Epidermal melanocyte (primary cell): Measurements from ENCODE around the gene WDFY2.

Source experiments
- DNase-seq: peaks from one replicate; pipeline ENCODE4 v3.0.0; 2011; ENCODE audit warnings: low spot score; ENCODE audit not compliant: insufficient read length

The WDFY2 gene

DNA sequence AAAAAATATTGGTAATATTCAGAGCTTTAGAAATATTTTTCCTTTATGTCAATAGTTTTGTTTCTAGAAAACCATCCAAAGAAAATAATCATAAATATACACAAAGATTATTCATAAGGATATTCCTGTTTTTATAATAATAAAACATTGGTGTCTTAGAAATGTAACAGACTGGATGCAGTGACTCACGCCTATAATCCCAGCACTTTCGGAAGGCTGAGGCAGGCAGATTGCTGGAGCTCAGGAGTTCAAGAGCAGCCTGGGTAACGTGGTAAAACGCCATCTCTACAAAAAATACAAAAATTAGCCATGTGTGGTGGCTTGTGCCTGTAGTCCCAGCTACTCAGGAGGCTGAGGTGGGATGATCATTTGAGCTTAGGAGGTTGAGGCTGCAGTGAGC is 112.9 kb downstream of the WDFY2 start:
- no peak for DNase-seq

GRCh38 chr13:51697855-51698254 is 113.6 kb downstream of the WDFY2 start:
- DNase-seq, result no peak

DNA sequence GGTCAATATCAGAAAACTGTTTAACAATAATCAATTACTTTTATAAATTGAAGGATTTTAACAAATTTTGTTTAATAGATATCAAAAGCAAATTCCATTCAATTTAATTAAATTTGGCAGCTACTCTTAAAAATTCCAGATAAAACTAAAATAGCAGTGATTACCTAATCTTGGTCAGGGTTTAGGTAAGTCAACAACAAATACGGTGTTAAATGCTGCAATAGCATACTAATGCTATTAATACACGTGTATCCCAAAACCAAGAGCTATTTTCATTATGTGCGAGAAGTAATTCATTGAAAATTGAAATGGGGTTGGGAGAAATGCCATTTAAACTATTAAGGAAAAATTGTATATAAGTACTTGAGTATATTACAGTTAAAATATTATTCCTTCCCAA is 114.1 kb downstream of the WDFY2 start:
- no peak for DNase-seq

- DNase-seq, result no peak
Observed at GRCh38 chr13:51704399-51705313, 120.4 kb downstream of the WDFY2 start.

DNA sequence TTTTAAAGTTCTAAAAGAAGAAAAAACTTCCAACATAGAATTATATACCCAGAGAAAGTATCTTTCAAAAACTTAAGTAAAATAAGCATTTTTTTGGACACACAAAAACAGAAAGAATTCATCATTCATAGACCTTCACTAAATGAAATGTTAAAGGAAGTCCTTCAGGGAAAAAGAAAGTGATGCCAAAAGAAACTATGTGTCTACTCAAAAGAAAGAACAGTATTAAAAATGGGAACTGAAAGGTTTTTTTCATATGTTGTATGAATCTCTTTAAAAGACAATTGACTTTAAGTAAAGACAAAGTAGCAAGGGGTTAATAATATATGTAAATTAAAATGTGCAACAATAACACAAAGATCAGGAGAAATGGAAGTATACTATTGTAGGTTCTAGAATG is 123.2 kb downstream of the WDFY2 start:
- DNase-seq, result no peak

DNA sequence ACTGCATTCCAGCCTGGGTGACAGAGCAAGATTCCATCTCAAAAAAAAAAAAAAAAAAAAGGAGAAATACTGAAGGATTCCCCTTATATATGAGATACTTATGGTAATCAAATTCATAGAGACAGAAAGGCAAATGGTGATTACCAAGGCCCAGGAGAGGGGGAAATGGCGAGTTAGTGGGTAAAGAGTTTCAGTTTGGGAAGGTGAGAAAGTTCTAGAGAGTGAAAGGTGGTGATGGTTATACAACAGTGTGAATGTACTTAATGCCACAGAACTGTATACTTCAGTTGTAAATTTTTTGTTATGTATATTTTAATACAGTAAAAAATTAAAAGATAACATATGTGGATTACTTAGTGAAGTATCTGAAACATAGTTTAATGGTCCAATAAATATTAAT is 129.5 kb downstream of the WDFY2 start:
- no peak for DNase-seq

DNA sequence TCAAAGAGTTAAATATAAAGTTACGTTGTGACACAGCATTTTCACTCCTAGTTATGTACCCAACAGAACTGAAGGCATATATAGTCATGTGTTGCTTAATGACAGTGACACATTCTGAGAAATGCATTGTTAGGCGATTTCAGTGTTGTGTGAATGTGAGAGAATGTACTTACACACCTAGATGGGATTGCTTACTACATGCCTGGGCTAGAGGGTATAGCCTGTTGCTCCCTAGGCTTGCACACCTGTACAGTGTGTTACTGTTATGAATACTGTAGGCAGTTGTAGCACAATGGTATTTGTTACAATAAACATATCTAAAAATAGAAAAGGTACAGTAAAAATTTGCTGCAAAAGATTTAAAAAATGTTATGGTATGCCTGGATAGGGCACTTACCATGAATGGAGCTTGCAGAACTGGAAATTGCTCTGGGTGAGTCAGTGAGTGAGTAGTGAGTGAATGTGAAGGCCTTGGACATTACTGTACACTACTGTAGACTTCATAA is 130.5 kb downstream of the WDFY2 start:
- no peak for DNase-seq

- no peak for DNase-seq
Observed at GRCh38 chr13:51715613-51716012, 131.4 kb downstream of the WDFY2 start.

DNA sequence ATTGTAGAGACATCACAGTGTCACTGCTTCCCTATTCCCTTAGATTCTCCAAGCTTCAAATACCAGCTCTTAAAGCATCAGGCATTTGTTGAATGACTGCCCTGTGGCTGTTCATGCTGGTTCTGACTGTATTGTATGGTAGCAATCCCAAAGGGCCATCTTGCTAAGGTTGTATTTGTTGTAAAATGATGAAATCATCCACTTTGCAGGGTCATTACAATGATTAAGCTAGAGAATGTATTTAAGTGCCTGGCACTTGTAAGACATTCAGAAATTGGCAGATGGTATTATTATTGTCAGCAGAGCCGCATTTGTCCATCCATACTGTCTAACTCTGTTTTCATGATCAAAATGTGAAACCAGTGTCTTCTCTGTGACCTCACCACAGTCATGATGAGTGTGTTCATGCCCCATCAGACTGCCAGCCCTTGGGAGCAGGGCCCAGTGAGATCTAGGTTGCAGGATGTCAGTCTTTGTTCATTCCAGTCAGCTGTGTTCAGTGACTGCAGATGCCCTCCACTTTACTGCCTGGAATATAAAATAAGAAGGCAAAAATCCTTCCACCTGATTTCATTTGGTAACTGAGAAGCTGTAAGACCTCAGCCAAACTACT is 133.6 kb downstream of the WDFY2 start:
- DNase-seq, result no peak

DNA sequence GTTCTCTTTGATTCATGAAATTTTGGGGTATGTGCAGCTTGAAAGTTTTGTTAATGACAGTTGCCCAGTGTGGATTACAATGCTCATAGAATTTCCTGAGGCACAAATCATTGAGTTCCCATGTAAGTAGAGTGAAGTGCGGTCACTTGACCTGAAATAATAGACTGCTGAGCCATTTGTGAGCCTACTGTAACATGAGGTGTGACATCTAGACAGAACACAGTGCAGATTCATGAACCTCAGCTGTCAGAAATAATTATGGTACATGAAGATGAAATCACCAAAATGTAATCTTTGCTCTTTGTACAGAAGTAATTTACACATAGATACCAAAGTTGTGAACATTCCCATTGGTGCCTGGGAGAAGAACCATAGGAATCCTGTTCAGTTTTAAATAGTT is 135.1 kb downstream of the WDFY2 start:
- no peak for DNase-seq

- DNase-seq, result no peak
Observed at GRCh38 chr13:51721496-51721895, 137.2 kb downstream of the WDFY2 start.

- DNase-seq, result no peak
Observed at GRCh38 chr13:51723529-51723928, 139.3 kb downstream of the WDFY2 start.

DNA sequence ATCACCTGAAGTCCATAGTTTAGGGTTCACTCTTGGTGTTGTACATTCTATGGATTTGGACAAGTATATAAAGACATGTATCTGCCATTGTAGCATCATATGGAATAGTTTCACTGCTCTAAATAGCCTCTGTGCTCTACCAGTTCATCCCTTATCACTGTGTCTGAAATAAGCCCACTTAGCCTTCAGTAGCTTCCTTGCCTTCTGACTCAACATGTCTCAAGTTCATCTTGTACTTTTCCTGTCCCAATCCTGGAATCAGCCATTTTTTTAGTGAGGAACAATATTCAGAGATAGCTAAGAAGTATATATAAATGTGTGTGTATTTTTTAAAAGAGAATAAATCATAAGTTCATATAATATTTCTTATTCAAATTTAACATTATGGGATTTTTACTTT is 140.5 kb downstream of the WDFY2 start:
- no peak for DNase-seq

DNA sequence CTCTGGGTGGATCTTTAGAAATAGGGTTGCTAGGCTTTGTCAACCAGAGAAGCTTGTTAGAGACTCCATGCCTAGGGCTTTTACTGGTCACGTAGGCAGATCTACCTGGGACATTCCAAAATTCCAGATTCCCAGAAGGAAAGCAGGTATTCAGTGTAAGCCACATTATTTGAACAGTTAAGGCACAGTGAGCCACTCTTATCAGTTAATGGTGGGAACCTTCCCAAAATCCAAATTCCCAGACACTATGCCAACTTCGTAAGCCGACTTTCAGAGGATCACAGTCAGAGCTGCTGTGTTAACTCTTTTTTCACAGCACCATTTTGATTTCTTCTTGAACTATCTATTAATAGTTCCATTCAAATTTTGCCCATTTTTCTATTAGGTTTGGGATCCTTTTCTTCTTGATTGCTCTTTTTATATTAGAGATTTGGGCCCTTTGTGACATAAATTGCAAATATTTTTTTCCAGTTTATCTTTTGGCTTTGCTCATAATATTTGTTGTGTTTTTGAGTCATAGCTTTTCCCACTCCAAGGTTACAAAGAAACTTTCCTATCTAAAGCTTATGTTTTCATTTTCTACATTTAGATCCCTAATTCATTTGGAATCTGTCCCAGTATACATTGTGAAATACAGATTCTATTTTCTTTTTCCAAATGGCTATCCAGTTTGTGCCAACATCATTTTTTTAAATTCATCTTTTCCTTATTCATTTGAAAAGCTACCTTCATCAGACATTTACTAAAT is 142.4 kb downstream of the WDFY2 start:
- no peak for DNase-seq

- no peak for DNase-seq
Observed at GRCh38 chr13:51727634-51728274, 143.5 kb downstream of the WDFY2 start.

DNA sequence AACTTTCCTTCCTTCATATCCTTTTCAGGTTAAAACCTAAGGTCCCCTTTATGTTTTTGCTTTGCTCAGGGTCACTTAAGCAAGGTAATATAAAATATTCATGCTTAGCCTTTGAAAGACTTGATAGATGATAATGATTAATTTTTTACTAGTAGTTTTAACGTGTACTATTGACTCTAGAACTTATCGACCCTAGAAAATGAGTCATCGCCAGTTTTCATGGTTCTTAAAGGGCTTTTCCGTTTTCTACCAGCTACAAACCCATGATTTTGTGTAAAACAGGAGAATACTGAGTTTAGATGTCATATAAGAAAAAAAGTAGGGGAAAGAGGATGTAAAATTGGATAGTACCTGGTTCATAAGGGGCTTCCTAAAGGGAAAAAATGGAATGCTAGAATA is 144.0 kb downstream of the WDFY2 start:
- no peak for DNase-seq

DNA sequence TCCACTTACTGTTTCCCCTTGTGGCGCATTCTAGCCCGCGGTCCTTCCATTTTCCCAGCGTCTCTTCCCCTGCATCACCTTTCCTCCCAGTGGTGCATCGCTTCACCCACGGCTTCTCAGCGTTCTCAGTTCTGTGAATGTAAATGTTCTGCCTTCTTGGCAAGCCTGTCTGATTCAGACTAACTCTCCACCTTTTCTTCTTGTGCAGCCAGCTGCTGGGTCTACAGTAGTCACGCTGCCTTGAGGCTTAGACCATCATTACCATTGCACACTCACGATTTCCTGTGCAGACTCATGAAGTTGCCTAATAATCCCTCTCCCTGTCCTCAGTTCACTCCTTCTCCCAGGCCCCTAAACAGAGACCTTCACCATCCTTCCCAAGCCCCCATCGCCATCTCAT is 144.7 kb downstream of the WDFY2 start:
- no peak for DNase-seq

GRCh38 chr13:51729866-51730553 is 145.7 kb downstream of the WDFY2 start:
- no peak for DNase-seq

- no peak for DNase-seq
Observed at GRCh38 chr13:51730927-51731326, 146.7 kb downstream of the WDFY2 start.

- peak; percentile 35 for DNase-seq
Observed at GRCh38 chr13:51731759-51732158, 147.5 kb downstream of the WDFY2 start.
